Measurements from ENCODE around the gene FAM3C.

DNA sequence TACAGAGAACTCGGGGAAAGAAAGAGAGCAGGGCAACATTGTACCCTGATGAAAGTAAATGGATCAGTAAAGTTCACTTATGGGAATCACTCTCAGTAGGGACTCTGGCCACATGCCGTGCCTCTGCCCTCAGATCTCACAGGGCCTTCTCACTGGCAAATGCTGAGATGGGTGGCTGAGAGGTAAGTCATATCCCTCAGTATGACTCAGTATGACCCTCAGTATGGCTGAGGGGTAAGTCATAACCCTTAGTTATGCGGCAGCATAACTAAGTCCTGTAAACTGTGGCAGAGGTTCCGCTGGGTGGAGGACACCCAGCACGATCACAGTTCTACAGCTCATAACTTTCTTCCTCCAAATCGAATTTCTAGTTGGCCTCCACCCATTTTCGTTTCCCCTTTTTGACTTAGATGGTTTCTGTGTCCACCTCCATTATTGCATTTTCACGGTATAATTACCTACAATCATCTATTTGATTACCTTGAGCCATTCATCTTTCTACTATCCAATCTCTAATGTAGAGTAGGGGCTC is 93.8 kb downstream of the FAM3C start:
- TF ChIP-seq, protein P1, sequence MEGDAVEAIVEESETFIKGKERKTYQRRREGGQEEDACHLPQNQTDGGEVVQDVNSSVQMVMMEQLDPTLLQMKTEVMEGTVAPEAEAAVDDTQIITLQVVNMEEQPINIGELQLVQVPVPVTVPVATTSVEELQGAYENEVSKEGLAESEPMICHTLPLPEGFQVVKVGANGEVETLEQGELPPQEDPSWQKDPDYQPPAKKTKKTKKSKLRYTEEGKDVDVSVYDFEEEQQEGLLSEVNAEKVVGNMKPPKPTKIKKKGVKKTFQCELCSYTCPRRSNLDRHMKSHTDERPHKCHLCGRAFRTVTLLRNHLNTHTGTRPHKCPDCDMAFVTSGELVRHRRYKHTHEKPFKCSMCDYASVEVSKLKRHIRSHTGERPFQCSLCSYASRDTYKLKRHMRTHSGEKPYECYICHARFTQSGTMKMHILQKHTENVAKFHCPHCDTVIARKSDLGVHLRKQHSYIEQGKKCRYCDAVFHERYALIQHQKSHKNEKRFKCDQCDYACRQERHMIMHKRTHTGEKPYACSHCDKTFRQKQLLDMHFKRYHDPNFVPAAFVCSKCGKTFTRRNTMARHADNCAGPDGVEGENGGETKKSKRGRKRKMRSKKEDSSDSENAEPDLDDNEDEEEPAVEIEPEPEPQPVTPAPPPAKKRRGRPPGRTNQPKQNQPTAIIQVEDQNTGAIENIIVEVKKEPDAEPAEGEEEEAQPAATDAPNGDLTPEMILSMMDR (IDR thresholded peaks at IDR 0.05), result no peak
- TF ChIP-seq POLR2A (IDR thresholded peaks at IDR 0.05), result no peak

Data from lower leg skin (tissue), 3 donors.